Transverse colon (tissue), 4 donors: ENCODE data around the gene STRA6. TPM values are rescaled to one million over a fixed set of nuclear protein-coding genes. Genes with fewer than 3 reads are reported as not detected.

ENCODE experiments used
- DNase-seq: peaks from one replicate; pipeline ENCODE4 v3.0.0-alpha.2; 2019
- H3K27ac ChIP-seq, 4 donors: fragments of 200-600 bp; sonication (generic); 2 replicates each; pipeline ENCODE4 v1.5.1; 2016 to 2018; ENCODE audit warnings: inconsistent platforms in 4 of 4
- H3K27me3 ChIP-seq: fragments of 200-600 bp; sonication (generic); 2 replicates; pipeline ENCODE4 v1.5.1; 2017; ENCODE audit warnings: inconsistent platforms
- H3K36me3 ChIP-seq, 4 donors: fragments of 200-600 bp; sonication (generic); 2 replicates each; pipeline ENCODE4 v1.5.1; 2017 to 2019; ENCODE audit warnings: inconsistent platforms in 4 of 4
- H3K4me1 ChIP-seq, 4 donors: fragments of 200-600 bp; sonication (generic); 2 replicates each; pipeline ENCODE4 v1.5.1; 2017 to 2020; ENCODE audit warnings: inconsistent platforms in 4 of 4
- H3K4me3 ChIP-seq, 4 donors: fragments of 200-600 bp; sonication (generic); 1 replicate in 1 of 4; 2 replicates in 3 of 4; pipeline versions ENCODE4 v1.5.1 to v1.6.1; 2017 to 2019; ENCODE audit warnings: inconsistent platforms in 4 of 4
- H3K9me3 ChIP-seq, 2 donors: fragments of 200-600 bp; sonication (generic); 2 replicates each; pipeline ENCODE4 v1.5.1; 2017 to 2019; ENCODE audit warnings: inconsistent platforms in 2 of 2
- CTCF ChIP-seq, 5 experiments: fragments of 200-600 bp in 3 of 5; fragments of 450-650 bp in 2 of 5; sonication (generic) in 3 of 5; IDR thresholded peaks; 1 replicate in 2 of 5; 2 replicates in 3 of 5; pipeline ENCODE4 v1.5.1; 2016 to 2017; ENCODE audit warnings: antibody characterized with exemption in 5 of 5, inconsistent platforms in 3 of 5, mild to moderate bottlenecking in 2 of 5, moderate library complexity in 1 of 5
- EP300 ChIP-seq: sonication (generic); formaldehyde crosslinking; IDR thresholded peaks from one replicate; pipeline ENCODE4 v1.6.1; 2017; ENCODE audit warnings: antibody characterized with exemption, low read depth
- POLR2A ChIP-seq: fragments of 450-650 bp; IDR thresholded peaks from one replicate; pipeline ENCODE4 v1.6.1; 2016; ENCODE audit warnings: antibody characterized with exemption, mild to moderate bottlenecking, moderate library complexity
- POLR2AphosphoS5 ChIP-seq, 3 donors: sonication (generic); formaldehyde crosslinking; IDR thresholded peaks; one replicate each; pipeline ENCODE4 v1.6.1; 2016; ENCODE audit warnings: antibody characterized with exemption in 3 of 3
- WGBS, 2 donors: methylation state at CpG; one replicate each; pipeline ENCODE4 v1.1.5; 2018; ENCODE audit warnings: low coverage in 1 of 2; 5-methylcytosine and 5-hydroxymethylcytosine counted together
- in situ Hi-C, 4 donors: fragments of 200-750 bp; cut with MboI; loops; one replicate each; pipeline versions ENCODE4 v1.15.0 to v1.15.1; 2017; ENCODE audit warnings: low sequenced_read_pairs in 3 of 4, low pct_ligation_motif_present in 1 of 4, low pct_unique_long_range_greater_than_20kb in 1 of 4
- intact Hi-C: fragments of 100-400 bp; cut with DNase I; formaldehyde crosslinking; loops from one replicate; pipeline ENCODE4 v1.15.1; 2023; ENCODE audit warnings: low total_unique reads
- total RNA-seq, 4 donors: library from RNA; depleted of rRNA; stranded (reverse); fragments of >200 nt; gene quantifications; one replicate each; pipeline ENCODE4 v1.1.0, GENCODE V29; 2016

The STRA6 gene
- total RNA-seq, 4 donors from 2014 or later, result not detected

- no peak for TF ChIP-seq CTCF (IDR thresholded peaks at IDR 0.05)
- peaks cover 7 to 45% (median 22%) of the 10 kb centered on the region in 4 donors for H3K4me1 ChIP-seq
- no peak for DNase-seq
- H3K27me3 ChIP-seq, result peaks cover 100% of the 10 kb centered on the region
- in situ Hi-C loops (loop anchor here in 1 of 4 donors (25.0 kb wide), 1 partner anchor 179 kb away; no protein-coding TSS in a partner anchor), intact Hi-C loops (no loop called here)
- H3K36me3 ChIP-seq, result no peaks in the 10 kb centered on the region
- H3K9me3 ChIP-seq, result no peaks in the 10 kb centered on the region
- H3K27ac ChIP-seq, result no peak overlapping the region
- WGBS, 2 donors, result 44% methylated on average over 89 of the region's 90 CpGs; no CpG with 5 or more reads in 1 of the 2 donors
- H3K4me3 ChIP-seq, result no peak overlapping the region
Observed at GRCh38 chr15:74132681-74133651, 69.6 kb downstream of the STRA6 start.

GRCh38 chr15:74131628-74132413, 70.8 kb downstream of the STRA6 start:
- H3K4me3 ChIP-seq, result no peak overlapping the region
- H3K27ac ChIP-seq, result no peak overlapping the region
- H3K27me3 ChIP-seq, result peaks cover 99% of the 10 kb centered on the region
- intact Hi-C loops, result no loop called here
- in situ Hi-C loops, result loop anchor here in 1 of 4 donors (25.0 kb wide), 1 partner anchor 180 kb away; no protein-coding TSS in a partner anchor
- no peaks in the 10 kb centered on the region for H3K36me3 ChIP-seq
- TF ChIP-seq CTCF (IDR thresholded peaks at IDR 0.05), result no peak
- TF ChIP-seq POLR2AphosphoS5 (IDR thresholded peaks at IDR 0.05), result no peak
- TF ChIP-seq POLR2A, result no peak
- no peak for TF ChIP-seq EP300
- H3K4me1 ChIP-seq, result peaks cover 6 to 46% (median 20%) of the 10 kb centered on the region in 4 donors
- no peak for DNase-seq
- WGBS, 2 donors, result 4 to 27% methylated on average over 5 to 20 of the region's 20 CpGs
- H3K9me3 ChIP-seq, result no peaks in the 10 kb centered on the region

- Histone ChIP-seq H3K4me3 (no peak overlapping the region), H3K27ac (no peak overlapping the region), H3K36me3 (no peaks in the 10 kb centered on the region), H3K9me3 (no peaks in the 10 kb centered on the region), H3K4me1 (peaks cover 3 to 38% (median 13%) of the 10 kb centered on the region in 4 donors), H3K27me3 (peaks cover 92% of the 10 kb centered on the region)
- DNase-seq, result no peak
- no peak for TF ChIP-seq POLR2AphosphoS5 (IDR thresholded peaks at IDR 0.05)
- no peak for TF ChIP-seq POLR2A
- no peak for TF ChIP-seq EP300
- no peak for TF ChIP-seq CTCF (IDR thresholded peaks at IDR 0.05)
- intact Hi-C loops (no loop called here), in situ Hi-C loops (loop anchor here in 1 of 4 donors (25.0 kb wide), 1 partner anchor 181 kb away; no protein-coding TSS in a partner anchor)
- WGBS, 2 donors, result 7 to 19% methylated on average over 9 to 28 of the region's 28 CpGs
Observed at GRCh38 chr15:74130849-74131627, 71.5 kb downstream of the STRA6 start.
